ENCODE data around the gene MC3R. TPM values are rescaled to one million over a fixed set of nuclear protein-coding genes. Genes with fewer than 3 reads are reported as not detected.

The MC3R gene
- total RNA-seq, 1 experiment from 2014 or later = not detected

GRCh38 chr20:56222945-56223344, 25.6 kb upstream of the MC3R start:
- no TSS peak for BruUV-seq (replicated peaks)
- no peak for TF ChIP-seq CTCF (conservative IDR thresholded peaks at IDR 0.05; ENCODE audit: low read depth, low read length)

GRCh38 chr20:56223352-56223751, 25.2 kb upstream of the MC3R start:
- DNase-seq (no peak), ATAC-seq (no peak)
- Histone ChIP-seq H3F3A (ENCODE audit: low read length, unreplicated experiment) (no peaks in the 10 kb centered on the region), H3K4me3 (ENCODE audit: low read length) (no peak overlapping the region), H3K9me2 (replicated peaks; ENCODE audit: low read length) (peaks cover 5% of the 10 kb centered on the region; the same call in 1 of the 2 replicates), H2AFZ (ENCODE audit: low read length) (no peak overlapping the region), H3K9me3 (ENCODE audit: low read length) (peaks cover 11% of the 10 kb centered on the region; the same call in 1 of the 2 replicates), H3K27me3 (ENCODE audit: low read length) (peaks cover 20% of the 10 kb centered on the region), H3K9ac (ENCODE audit: low read length) (no peak overlapping the region), H3K4me1 (ENCODE audit: insufficient read depth, low read length) (no peaks in the 10 kb centered on the region), H3K79me2 (ENCODE audit: low read length) (no peaks in the 10 kb centered on the region), H3K27ac (ENCODE audit: low read length) (no peak overlapping the region), H3K36me3 (ENCODE audit: low read depth, low read length) (no peaks in the 10 kb centered on the region), H4K20me1 (ENCODE audit: low read length) (no peaks in the 10 kb centered on the region), H3K4me2 (ENCODE audit: low read length) (no peak overlapping the region)
- POLR2A ChIA-PET (ENCODE audit: unreplicated experiment) = no interaction called here
- CTCF ChIA-PET = no interaction called here
- intact Hi-C loops (cut with micrococcal nuclease) = no loop called here
- no TSS peak for BruUV-seq (replicated peaks)
- TF ChIP-seq EZH2phosphoT487 (IDR thresholded peaks at IDR 0.05; ENCODE audit: borderline replicate concordance, low read length) (no peak), EZH2 (IDR thresholded peaks at IDR 0.05; ENCODE audit: low read length, unreplicated experiment) (no peak), CTCF (conservative IDR thresholded peaks at IDR 0.05; ENCODE audit: low read depth, low read length) (no peak)

More at GRCh38 chr20:56222945-56223344, 25.6 kb upstream of the MC3R start:
- H3K4me1 ChIP-seq (ENCODE audit: insufficient read depth, low read length) = no peaks in the 10 kb centered on the region
- ChIA-PET CTCF (no interaction called here), POLR2A (ENCODE audit: unreplicated experiment) (no interaction called here)
- peaks cover 20% of the 10 kb centered on the region for H3K27me3 ChIP-seq (ENCODE audit: low read length)
- peaks cover 5% of the 10 kb centered on the region; the same call in 1 of the 2 replicates for H3K9me2 ChIP-seq (replicated peaks; ENCODE audit: low read length)
- no peak overlapping the region for H3K4me2 ChIP-seq (ENCODE audit: low read length)
- intact Hi-C loops (cut with micrococcal nuclease) = no loop called here
- H3K36me3 ChIP-seq (ENCODE audit: low read depth, low read length) = no peaks in the 10 kb centered on the region
- peaks cover 11% of the 10 kb centered on the region; the same call in 1 of the 2 replicates for H3K9me3 ChIP-seq (ENCODE audit: low read length)
- no peaks in the 10 kb centered on the region for H4K20me1 ChIP-seq (ENCODE audit: low read length)
- no peaks in the 10 kb centered on the region for H3F3A ChIP-seq (ENCODE audit: low read length, unreplicated experiment)
- H2AFZ ChIP-seq (ENCODE audit: low read length) = no peak overlapping the region
- no peak overlapping the region for H3K4me3 ChIP-seq (ENCODE audit: low read length)
- ATAC-seq (no peak), DNase-seq (no peak)
- H3K79me2 ChIP-seq (ENCODE audit: low read length) = no peaks in the 10 kb centered on the region
- H3K27ac ChIP-seq (ENCODE audit: low read length) = no peak overlapping the region
- no peak overlapping the region for H3K9ac ChIP-seq (ENCODE audit: low read length)

- Histone ChIP-seq H3K4me3 (ENCODE audit: low read length) (no peak overlapping the region), H2AFZ (ENCODE audit: low read length) (no peak overlapping the region), H3K9me3 (ENCODE audit: low read length) (0 out of 2 replicates have a peak, but pooled peaks cover 11% of the 10 kb centered on the region), H3K27ac (ENCODE audit: low read length) (no peak overlapping the region), H3K79me2 (ENCODE audit: low read length) (no peaks in the 10 kb centered on the region), H3F3A (ENCODE audit: low read length, unreplicated experiment) (no peaks in the 10 kb centered on the region), H3K4me2 (ENCODE audit: low read length) (no peak overlapping the region), H3K27me3 (ENCODE audit: low read length) (peaks cover 40% of the 10 kb centered on the region), H3K4me1 (ENCODE audit: insufficient read depth, low read length) (no peaks in the 10 kb centered on the region), H3K9ac (ENCODE audit: low read length) (no peak overlapping the region), H4K20me1 (ENCODE audit: low read length) (no peaks in the 10 kb centered on the region), H3K9me2 (replicated peaks; ENCODE audit: low read length) (peaks cover 5% of the 10 kb centered on the region; the same call in 1 of the 2 replicates), H3K36me3 (ENCODE audit: low read depth, low read length) (no peaks in the 10 kb centered on the region)
- no TSS peak for BruUV-seq (replicated peaks)
- CTCF ChIA-PET = no interaction called here
- ATAC-seq = no peak
- no peak for DNase-seq
- TF ChIP-seq CTCF (conservative IDR thresholded peaks at IDR 0.05; ENCODE audit: low read depth, low read length) (no peak), EZH2phosphoT487 (IDR thresholded peaks at IDR 0.05; ENCODE audit: borderline replicate concordance, low read length) (no peak), EZH2 (IDR thresholded peaks at IDR 0.05; ENCODE audit: low read length, unreplicated experiment) (no peak)
- intact Hi-C loops (cut with micrococcal nuclease) = no loop called here
- POLR2A ChIA-PET (ENCODE audit: unreplicated experiment) = no interaction called here
Observed at GRCh38 chr20:56228021-56228420, 20.5 kb upstream of the MC3R start.

All from PC-3 (cell line).